ENCODE results near the gene SHE. TPM values are rescaled to one million over a fixed set of nuclear protein-coding genes. Genes with fewer than 3 reads are reported as not detected.

Gene SHE
- total RNA-seq, 1 experiment from 2014 or later: not detected

DNA sequence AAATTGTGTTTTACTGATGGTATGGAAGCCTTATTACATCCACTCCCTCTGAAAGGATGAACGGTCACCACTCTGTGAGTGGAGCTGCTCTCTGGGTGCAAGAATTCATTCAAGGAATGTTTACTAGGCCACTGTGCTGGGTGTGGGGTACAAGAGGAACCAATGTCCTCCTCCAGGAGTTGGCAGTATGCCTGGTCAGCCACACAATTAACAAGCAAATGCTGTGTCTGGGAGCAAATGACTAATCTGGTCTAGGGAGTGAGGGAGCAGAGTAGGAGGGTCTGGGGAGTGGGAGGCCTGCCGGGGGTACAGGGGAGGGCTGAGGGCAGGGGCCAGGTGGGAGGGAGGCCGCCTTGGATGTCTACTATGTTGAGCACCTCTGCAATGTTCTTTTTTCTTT, 27.4 kb downstream of the SHE start:
- Histone ChIP-seq H3K9me2 (ENCODE audit: insufficient read depth) (no peaks in the 10 kb centered on the region), H2AFZ (ENCODE audit: low read depth, low read length, poor library complexity, severe bottlenecking) (no peak overlapping the region), H3K27ac (ENCODE audit: low read depth, low read length) (no peak overlapping the region), H3K36me3 (ENCODE audit: control insufficient read depth in 1 of 2, insufficient read depth in 2 of 2, low read length in 2 of 2) (no peaks in the 10 kb centered on the region), H3K79me2 (ENCODE audit: insufficient read depth, low read length) (no peaks in the 10 kb centered on the region), H3K27me3 (ENCODE audit: insufficient read depth, low read length) (no peaks in the 10 kb centered on the region), H3K9ac (ENCODE audit: low read length) (no peak overlapping the region), H3K9me3 (ENCODE audit: control insufficient read depth in 1 of 2, insufficient read depth in 1 of 2, low read depth in 1 of 2, low read length in 2 of 2) (no peaks in the 10 kb centered on the region), H4K20me1 (ENCODE audit: insufficient read depth) (no peaks in the 10 kb centered on the region), H3K4me3 (replicated peaks in 1 of 2; ENCODE audit: low read depth in 1 of 2, low read length in 2 of 2) (no peak overlapping the region), H3K4me2 (ENCODE audit: low read length) (peak overlapping the region; percentile 65), H3K4me1 (ENCODE audit: control insufficient read depth in 1 of 2, insufficient read depth in 2 of 2, low read length in 2 of 2) (peaks cover 15 to 56% of the 10 kb centered on the region in 2 experiments)
- ChIA-PET CTCF (no interaction called here), POLR2A (no interaction called here), RAD21 (ENCODE audit: low non-redundant PET in 1 of 2, low total read pairs in 2 of 2, uncharacterized antibody in 2 of 2, unreplicated experiment in 2 of 2) (interaction anchor here in 1 of 2 experiments (0.7 kb wide), 1 partner anchor 36 kb away, joined by 3 read pairs; no protein-coding TSS in a partner anchor)
- peak; percentile 34 for TF ChIP-seq JUND (IDR thresholded peaks at IDR 0.05)
- peak; percentile 30; the same call in 1 of the 2 replicates for TF ChIP-seq SP1 (IDR thresholded peaks at IDR 0.05; ENCODE audit: low read depth)
- peak; percentile 20; the same call in 1 of the 2 replicates for TF ChIP-seq FOSL1 (IDR thresholded peaks at IDR 0.05; ENCODE audit: low read depth)
- TF ChIP-seq TCF7L2 (IDR thresholded peaks at IDR 0.05; ENCODE audit: borderline replicate concordance, extremely low read depth, insufficient read depth, insufficient read length): no peak
- peak; percentile 63 for ATAC-seq
- DNase-seq (ENCODE audit: low read depth, low spot score): peak; percentile 73
- no TSS peak for BruUV-seq (replicated peaks)
- intact Hi-C loops (cut with micrococcal nuclease): loop anchor here (5.0 to 10.0 kb wide), 2 partner anchors 148 to 290 kb away; partner anchors contain the start of gene ATP8B2

- Histone ChIP-seq H3K9me2 (ENCODE audit: insufficient read depth) (no peaks in the 10 kb centered on the region), H2AFZ (ENCODE audit: low read depth, low read length, poor library complexity, severe bottlenecking) (no peak overlapping the region), H3K4me1 (ENCODE audit: control insufficient read depth in 1 of 2, insufficient read depth in 2 of 2, low read length in 2 of 2) (peaks cover 9 to 26% of the 10 kb centered on the region in 2 experiments), H3K9me3 (ENCODE audit: control insufficient read depth in 1 of 2, insufficient read depth in 1 of 2, low read depth in 1 of 2, low read length in 2 of 2) (no peaks in the 10 kb centered on the region), H3K27me3 (ENCODE audit: insufficient read depth, low read length) (no peaks in the 10 kb centered on the region), H3K4me2 (ENCODE audit: low read length) (no peak overlapping the region), H3K36me3 (ENCODE audit: control insufficient read depth in 1 of 2, insufficient read depth in 2 of 2, low read length in 2 of 2) (no peaks in the 10 kb centered on the region), H3K79me2 (ENCODE audit: insufficient read depth, low read length) (no peaks in the 10 kb centered on the region), H3K9ac (ENCODE audit: low read length) (no peak overlapping the region), H4K20me1 (ENCODE audit: insufficient read depth) (no peaks in the 10 kb centered on the region), H3K27ac (ENCODE audit: low read depth, low read length) (no peak overlapping the region), H3K4me3 (replicated peaks in 1 of 2; ENCODE audit: low read depth in 1 of 2, low read length in 2 of 2) (no peak overlapping the region)
- RAD21 ChIA-PET (ENCODE audit: low non-redundant PET in 1 of 2, low total read pairs in 2 of 2, uncharacterized antibody in 2 of 2, unreplicated experiment in 2 of 2): no interaction called here
- DNase-seq (ENCODE audit: low read depth, low spot score) (no peak), ATAC-seq (no peak)
- intact Hi-C loops (cut with micrococcal nuclease): loop anchor here (10.0 kb wide), 1 partner anchor 287 kb away; no protein-coding TSS in a partner anchor
- TF ChIP-seq, protein P1, sequence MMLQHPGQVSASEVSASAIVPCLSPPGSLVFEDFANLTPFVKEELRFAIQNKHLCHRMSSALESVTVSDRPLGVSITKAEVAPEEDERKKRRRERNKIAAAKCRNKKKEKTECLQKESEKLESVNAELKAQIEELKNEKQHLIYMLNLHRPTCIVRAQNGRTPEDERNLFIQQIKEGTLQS (IDR thresholded peaks at IDR 0.05): no peak
- TF ChIP-seq MAX (IDR thresholded peaks at IDR 0.05) (no peak), YY1 (IDR thresholded peaks at IDR 0.05; ENCODE audit: extremely low read depth, insufficient replicate concordance, low read depth, low read length) (no peak), ZFX (IDR thresholded peaks at IDR 0.05) (no peak), SP1 (IDR thresholded peaks at IDR 0.05; ENCODE audit: low read depth) (no peak)
- CTCF ChIA-PET: no interaction called here
- BruUV-seq (replicated peaks): no TSS peak
- POLR2A ChIA-PET: interaction anchor here (0.5 kb wide), 1 partner anchor 135 kb away, joined by 3 read pairs; no protein-coding TSS in a partner anchor
Observed at GRCh38 chr1:154471304-154471703, 30.9 kb downstream of the SHE start.
